HT1080 (cell line): ENCODE measurements around the gene LYPD1. TPM values are rescaled to one million over a fixed set of nuclear protein-coding genes. Genes with fewer than 3 reads are reported as not detected.
"Not testable (repeated sequence)": the region's sequence is repeated elsewhere in the genome, so short reads cannot be mapped to it uniquely, and the experiment has no call there.

Experiments used
- DNase-seq: peaks from one replicate; pipeline ENCODE4 v3.0.0-alpha.2; 2015; ENCODE audit warnings: low read depth
- polyA plus RNA-seq, 2 experiments: library from polyadenylated mRNA; depleted of rRNA; stranded (reverse); fragments of >200 nt; gene quantifications; 2 replicates each; pipeline ENCODE4 v1.2.3, GENCODE V29; 2015
- total RNA-seq: library from RNA; depleted of rRNA; stranded (reverse); fragments of >200 nt; shearing (Covaris generic); gene quantifications from 2 replicates; pipeline ENCODE4 v1.2.3, GENCODE V29; 2014; rRNA removed

LYPD1 gene, protein sequence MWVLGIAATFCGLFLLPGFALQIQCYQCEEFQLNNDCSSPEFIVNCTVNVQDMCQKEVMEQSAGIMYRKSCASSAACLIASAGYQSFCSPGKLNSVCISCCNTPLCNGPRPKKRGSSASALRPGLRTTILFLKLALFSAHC
- total RNA-seq, result 45.0 and 51.6 TPM in 2 replicates
- 117 TPM in 2 replicates for polyA plus RNA-seq (2015; cell fraction: cytosol; rRNA removed)
- 34.8 and 39.7 TPM in 2 replicates for polyA plus RNA-seq (2015; cell fraction: nucleus; rRNA removed)

DNA sequence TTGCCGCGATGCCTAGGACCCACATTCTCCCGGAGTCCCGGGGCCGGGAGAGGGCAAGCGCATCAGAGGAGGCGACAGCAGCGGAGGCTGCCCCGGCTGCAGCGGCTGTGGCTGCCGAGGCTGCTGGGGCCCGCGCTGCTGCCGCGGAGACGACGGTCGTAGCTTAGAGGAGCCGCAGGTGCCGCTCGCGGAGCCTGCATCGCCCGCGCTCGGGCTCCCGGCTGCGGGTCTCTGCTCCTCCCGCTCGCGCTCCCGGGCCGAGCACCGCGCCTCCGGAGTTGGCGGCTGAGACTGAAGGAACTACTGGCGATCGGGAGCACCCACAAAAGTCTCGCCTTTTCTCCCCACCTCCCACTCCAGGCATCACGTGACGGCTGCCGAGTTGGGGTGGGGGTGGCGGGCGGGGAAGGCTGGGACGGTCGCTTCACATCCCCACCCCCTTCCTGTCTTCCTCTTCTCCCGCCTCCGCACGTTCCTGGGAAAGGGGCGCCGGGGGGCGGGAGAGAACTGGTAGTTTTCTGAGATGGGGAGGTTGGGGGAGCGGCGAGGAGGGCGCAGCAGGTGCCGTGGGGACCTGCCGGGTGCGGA lies at the start of gene LYPD1:
TSS of gene LYPD1 (minus strand) at position 298 of the 588 bp plus-strand sequence. CDS start at position 25, 273 bp downstream.
- peak; percentile 71 for DNase-seq

DNA sequence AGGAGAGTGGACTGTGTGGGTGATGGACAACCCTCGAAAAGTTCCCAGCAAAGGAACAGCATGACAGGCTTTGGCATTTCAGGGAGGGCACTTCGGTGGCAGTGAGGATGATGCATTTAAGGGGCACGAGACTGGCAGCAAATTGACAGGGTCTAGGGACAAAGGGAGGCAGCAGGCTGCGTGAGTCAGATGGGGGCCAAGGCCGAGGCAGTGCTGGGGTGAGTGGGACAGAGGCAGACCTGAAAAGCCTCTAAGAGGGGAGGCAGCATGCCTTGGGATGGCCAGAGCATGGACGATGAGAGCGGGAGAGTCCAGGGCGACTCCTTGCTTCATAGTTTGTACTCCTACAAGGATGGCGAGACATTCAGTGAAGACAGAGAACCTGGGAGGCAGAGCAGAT lies 49.5 kb upstream of the LYPD1 start:
- no peak for DNase-seq

DNA sequence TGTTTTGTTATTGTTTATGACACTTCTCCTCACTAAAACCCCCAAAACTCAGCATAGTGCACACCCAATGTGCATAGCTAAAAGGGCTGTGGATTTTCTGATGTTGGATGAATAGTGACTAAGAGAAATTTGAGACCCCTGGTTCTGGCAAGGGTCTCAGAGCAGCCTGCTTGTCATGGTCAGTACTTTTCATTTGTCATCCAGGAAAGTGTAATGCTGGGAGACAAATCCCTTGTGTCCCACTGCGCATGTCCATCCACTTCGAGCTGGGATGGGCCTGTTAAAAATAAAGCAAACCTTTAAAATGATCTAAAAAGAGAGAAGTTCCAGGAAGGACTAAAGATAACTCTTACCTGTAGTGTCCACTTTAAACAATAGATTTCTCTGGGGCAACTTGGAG lies 46.9 kb upstream of the LYPD1 start:
- DNase-seq, result no peak

DNA sequence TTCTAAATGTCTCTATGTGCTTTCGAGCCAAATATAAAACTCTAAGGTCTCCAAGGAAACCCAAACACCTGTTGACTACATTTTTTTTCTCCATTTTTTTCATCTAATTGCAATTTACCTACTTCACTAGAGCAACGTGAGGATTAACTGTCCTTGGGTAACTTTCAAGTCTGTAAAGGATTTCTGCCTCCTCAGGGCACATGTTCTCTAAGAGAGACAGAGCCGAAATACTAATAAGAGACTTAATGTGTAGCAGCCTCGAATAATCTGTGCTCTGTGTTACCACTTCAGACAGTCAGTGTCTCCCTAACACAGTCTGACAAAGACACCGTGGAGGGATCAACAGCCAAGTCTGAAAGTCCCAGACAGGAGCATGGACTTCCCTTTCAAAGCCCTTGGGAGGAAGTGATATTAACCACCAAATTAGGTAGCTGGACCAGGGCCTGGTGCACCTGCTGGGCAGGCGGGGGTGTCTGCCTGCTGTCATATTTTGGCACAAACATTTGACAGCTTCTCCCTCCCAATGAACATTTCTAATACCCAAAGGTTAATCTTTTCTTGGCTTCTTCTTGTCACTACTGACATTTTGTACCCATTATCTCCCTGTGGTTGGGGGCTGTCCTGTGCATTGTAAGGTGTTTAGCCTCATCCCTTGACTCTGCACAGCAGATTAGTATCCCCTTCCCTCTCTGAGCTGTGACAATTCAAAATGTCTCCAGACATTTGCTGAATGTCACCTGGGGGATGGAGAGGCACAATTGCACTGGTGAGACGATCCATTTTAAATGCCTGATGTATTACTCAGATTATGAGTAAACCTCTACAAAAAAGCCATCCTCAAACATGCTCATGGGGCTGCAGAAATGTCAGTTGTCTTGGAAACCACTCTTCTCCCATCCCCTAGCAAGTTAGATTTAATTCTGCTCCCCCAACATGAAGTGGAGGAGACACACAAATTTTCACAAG lies 45.7 kb upstream of the LYPD1 start:
- DNase-seq, result peak; percentile 46

DNA sequence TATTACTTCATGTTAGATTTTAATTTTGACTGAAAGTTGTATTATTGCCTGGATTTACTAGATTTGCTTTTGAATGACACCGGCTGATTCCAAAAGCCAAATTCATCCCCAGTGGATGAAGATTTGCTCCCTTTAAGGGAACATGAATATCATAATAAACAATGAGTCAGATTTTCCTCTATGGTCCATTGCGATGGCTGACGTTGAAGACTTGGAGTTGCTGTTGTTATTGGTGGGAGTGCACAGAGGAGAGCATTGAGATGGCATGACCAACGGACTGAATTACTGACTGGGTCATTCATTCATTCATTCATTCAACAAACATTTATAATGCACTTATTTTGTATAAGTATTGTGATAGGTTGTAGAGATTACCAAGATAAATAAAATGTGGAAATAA lies 33.4 kb upstream of the LYPD1 start:
- no peak for DNase-seq

DNA sequence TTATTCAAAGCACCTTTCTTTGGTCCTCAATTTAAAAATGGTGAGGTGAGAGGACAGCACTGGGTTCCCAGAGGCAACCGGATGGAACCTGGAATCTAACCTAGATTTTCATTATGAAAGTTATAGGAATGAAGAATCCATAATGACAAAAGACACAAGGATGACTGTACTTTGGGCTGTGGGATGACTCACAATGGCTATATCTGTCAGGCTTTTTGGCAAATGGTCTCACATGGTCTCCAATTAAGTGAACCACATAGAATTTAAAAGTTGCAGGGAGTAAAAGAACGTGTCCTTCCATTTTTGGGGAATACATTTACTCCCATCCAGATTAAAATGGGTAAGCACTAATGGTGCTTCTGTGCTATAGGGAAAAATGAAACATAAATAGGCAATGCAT lies 31.8 kb upstream of the LYPD1 start:
- DNase-seq, result peak; percentile 54

DNA sequence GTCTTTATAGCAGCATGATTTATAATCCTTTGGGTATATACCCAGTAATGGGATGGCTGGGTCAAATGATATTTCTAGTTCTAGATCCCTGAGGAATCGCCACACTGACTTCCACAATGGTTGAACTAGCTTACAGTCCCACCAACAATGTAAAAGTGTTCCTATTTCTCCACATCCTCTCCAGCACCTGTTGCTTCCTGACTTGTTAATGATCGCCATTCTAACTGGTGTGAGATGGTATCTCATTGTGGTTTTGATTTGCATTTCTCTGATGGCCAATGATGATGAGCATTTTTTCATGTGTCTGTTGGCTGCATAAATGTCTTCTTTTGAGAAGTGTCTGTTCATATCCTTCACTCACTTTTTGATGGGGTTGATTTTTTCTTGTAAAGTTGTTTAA lies 29.8 kb upstream of the LYPD1 start:
- DNase-seq, result not testable (repeated sequence)

DNA sequence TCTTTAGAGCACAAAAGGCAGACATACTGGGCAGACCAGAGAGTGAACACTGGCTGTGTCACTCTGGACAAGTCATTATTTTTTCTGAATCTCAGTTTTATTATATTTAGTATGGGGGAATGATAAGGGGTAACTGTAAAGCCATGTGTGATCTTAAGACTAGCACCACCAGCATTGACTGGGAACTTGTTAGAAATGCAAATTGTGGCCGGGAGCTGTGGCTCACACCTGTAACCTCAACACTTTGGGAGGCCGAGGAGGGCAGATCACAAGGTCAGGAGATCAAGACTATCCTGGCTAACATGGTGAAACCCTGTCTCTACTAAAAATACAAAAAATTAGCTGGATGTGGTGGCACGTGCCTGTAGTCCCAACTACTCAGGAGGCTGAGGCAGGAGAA lies 28.3 kb upstream of the LYPD1 start:
- DNase-seq, result not testable (repeated sequence)

DNA sequence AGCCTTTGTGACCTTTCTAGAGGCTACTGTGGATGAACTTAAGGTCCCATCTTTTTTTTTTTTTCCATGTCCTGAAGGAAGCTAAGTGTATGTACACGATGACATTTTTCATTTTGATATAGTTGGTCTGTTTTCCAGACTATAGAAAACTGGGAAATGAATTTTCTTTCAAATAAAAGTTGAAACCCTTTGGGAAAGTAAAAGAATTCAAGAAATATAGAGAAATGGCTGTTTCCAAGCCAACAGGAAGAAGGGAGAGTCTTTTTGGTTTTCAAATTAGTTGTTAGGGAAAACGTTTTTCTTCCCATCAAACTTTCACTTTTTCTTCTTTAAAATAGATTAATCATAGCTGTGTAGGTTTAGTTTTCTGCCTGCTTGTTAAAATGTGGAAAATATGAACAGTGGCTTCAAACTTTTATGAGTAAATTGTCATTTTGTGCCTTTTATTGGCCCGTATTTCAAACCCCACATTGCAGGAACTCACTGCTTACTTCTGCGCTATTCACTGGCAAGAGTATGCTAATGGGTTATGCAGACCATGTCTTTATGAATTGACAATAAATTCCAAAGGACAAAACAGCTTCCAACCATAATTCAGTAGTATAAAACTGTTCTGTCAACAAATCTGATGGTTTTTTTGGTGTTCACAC lies 27.7 kb upstream of the LYPD1 start:
- no peak for DNase-seq

DNA sequence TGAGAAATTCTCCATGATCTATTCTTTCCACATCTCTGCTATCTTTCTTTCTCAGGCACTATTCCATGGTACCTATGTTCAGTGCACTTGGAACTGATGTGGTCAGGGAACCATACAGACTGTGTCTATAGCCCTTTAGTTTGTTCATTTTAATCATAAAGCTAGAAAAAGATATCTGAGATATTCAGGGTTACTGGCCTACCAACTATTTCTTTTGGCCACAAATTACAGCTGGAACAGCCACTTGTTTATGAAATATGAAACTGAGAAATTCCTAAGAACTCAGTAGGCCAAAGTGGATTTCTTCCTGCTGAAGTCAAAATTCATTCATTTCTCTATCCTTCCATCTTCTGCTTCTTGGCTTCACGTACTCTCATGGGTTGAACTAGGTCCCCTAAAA lies 22.8 kb upstream of the LYPD1 start:
- DNase-seq, result no peak

DNA sequence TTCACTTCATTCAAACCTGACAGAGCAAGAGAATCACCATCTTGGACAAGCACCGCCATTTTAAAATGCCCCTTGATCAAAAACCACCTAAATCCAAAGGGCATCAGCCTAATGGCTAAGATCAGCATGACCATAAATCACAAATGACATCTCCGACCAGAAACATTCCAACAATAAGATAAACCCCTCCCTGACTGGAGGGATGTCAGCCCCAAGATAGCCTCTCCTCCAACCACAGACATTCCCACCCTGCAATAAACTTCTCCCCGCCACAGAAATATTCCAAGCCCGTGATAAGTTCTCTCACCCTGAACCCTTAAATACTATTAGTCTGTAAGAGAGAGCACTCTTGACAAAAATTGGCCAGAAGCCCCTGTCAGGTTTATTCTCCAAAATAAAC lies 21.6 kb upstream of the LYPD1 start:
- DNase-seq, result no peak

DNA sequence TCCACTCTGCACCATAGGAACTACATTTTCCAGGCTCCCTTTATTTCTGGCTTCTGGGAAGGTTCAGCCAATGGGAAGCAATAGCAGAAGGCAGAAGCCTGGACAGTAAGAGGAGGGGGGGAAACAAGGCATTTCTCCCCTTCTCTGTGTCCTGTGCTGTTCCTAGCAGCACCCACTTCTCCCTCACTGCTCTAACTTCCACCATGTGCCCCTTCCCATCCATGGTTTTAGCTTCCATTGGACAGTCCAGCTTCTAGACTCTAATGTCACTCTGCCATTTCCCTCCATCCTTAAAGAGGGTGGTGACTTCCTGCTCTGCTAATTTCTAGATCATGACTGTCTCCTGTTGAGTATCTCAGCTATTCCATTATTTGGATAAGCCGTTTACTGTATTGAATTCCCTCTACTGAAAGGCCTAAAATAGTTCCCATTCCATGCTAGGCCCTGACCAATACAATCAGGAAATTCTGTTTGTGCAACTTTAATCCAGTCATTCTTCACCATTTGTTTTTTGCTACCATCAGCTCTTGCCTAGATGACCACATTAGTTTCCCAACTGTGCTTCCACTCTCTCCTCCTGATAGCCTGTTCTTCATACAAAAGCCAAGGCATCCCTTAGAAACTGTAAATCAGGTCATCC lies 20.8 kb upstream of the LYPD1 start:
- DNase-seq, result no peak

DNA sequence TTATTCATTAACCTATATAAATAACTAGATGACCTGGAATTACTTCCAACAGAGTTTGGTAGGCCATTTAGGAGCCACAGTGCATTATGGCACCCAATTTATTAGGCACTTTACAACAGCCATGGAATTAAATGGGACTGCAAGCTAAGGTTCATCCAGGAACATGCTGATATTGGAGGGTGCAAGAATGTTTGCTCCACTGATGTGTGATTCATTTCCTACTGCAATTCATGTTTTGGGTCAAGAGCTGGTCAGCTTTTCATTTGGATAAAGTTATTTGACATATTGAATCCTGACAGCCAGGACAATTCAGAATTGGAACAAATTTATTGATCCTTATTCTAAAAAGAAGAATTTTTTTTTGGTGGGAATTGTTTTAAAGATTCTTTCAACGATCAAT lies 11.8 kb upstream of the LYPD1 start:
- no peak for DNase-seq

DNA sequence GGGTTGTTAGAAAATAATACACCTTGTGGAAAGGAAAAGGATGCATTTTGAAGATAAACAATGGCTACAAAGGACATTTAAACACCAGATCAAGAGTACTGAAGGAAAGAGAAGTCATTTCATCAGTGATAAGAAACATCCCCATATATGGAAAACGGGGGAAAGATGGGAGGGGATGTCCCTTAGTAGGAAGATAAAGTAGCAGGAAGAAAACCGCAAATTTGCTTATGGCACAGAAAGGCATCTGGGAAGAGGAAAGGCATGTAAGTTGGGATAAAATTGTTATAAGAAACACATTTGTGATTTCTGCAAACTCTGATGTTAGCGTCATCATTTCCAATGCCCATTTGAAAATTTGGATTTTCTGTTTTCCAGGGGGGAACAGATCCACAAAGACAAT lies 10.5 kb upstream of the LYPD1 start:
- DNase-seq, result no peak

DNA sequence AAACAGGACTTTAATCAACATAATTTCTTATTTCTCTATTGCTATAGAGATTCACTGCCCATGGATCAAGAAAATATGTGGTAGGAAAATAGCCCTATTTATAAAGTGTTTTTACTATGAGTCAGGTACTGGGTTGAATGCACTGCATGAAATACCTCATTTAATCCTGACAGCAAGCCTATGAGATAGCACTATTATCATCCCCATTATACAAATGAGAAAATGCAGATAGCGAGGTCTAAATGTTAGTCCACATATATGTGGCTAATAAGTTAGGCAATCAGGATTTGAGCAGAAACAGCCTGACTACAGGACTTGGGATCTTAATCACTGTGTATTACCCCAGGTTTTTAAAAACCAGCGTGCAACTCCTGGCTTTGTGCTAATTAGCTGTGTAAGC lies 8.5 kb upstream of the LYPD1 start:
- DNase-seq, result no peak

DNA sequence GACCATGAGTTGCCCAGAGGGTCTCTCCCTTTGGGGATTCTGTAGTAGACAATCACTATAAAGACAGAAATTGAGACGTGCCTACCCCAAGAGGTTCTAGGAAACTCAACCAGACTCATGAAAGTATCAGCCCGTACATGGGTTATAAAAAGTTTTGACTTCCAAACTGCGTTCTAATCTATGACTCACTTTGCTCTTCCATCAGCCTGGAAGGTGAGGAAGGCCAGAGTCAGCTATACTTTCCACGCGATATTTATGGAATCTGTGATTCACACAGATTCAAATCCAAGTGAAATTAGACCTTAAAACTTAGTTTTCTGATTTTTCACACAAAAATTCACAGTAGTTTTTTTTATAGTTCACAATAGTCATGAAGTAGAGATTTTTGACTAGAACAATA lies 7.7 kb upstream of the LYPD1 start:
- peak; percentile 52 for DNase-seq

DNA sequence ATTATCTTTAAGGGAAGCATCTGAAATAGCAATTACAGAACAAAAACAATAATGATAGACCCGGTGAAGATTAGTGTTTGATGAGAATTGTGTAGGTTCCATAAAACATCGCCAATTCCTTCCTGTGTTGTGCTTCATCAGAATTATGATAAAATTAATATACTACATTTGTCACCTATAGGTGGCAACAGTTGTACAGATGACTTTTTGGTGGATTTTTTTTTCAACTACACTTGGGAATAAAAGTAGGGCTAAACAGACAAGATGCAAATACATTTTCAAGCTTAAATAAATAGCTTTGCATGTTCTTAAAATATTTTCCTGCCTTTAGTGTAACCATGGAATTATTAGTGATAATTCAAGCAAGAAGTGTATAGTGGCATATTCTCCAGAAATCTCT lies 7.0 kb upstream of the LYPD1 start:
- no peak for DNase-seq

DNA sequence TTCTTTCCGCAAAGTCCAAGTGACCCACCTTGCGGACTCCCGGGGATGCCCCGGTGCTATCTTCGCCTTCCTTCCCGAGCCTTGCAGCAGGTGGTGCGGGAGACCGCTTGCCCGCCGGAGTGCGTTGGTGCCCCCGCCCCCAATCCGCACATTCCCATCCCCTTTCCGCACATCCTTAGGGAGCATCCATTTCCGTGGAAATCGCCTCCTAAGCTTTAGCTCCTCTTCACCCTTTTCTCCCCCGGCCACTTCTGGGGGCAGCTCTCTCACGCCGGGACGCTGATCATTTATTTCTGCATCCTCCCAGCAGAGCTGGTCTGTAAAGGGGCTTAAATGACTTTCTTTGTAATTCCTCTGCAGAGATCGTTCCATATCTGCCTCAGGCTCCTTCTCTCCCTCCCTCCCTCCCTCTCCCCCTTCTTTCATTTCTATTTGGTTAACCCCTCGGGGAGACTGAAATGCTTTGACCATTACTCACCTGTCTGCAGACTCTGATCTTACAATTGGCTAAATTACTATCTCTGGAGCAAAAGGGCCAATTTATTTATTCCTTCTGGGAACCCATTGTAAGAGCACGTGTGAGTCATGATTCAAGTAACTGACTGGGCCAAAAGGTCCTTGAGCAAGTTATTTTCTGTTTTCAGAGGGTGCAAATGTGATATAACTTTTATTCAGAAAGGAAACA lies 1.3 kb upstream of the LYPD1 start:
- DNase-seq, result peak; percentile 91

DNA sequence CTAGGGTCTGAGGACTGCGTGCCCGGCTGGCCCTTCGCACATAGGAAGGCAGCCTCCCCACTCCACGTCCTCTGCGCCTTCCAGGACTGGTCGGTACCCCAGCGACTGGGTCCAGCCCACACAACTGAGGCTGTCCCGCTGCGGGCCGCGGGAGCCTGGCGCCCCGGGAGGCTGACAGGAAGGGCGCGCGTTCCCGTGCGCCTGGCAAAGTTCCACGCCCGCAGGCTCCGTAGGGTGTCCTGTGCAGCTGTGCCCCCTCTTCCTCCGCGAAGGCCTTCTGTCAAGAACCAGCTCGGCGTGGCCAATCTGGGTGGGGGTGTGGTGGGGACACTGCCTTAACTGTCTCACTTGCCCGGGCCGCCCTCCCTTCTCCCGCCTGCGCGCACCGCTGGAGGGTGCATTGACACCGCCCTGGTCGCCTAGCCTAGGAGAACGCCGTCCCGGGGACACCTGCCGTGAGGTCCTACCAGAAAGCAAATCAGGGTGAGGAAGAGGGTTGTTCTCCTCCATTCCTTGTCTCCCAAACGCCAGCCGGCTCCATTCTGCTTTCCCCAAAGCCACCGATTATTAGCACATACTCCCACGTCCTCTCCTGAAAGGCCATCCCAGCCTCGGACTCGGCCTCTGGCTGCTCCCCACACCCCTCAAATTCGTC lies 618 bp upstream of the LYPD1 start:
- DNase-seq, result peak; percentile 60
